OCI-LY7 (cell line): ENCODE results near the gene GTPBP2.

Source experiments
- CTCF ChIP-seq: fragments of 200-600 bp; sonication (generic); conservative IDR thresholded peaks from 2 replicates; pipeline ENCODE4 v1.5.1; 2014; ENCODE audit warnings: mild to moderate bottlenecking, antibody characterized with exemption, low read length, moderate library complexity, mixed read lengths
- EZH2phosphoT487 ChIP-seq: fragments of 200-600 bp; sonication (generic); IDR thresholded peaks from 2 replicates; pipeline ENCODE4 v1.6.1; 2018; ENCODE audit warnings: low read depth, borderline replicate concordance, mild to moderate bottlenecking, mixed run types, antibody characterized with exemption, low read length, moderate library complexity, mixed read lengths

GRCh38 chr6:43593938-43594337 is 35.1 kb downstream of the GTPBP2 start:
- TF ChIP-seq CTCF = no peak
- TF ChIP-seq EZH2phosphoT487 = no peak
